GM10847 (cell line): Measurements from ENCODE around the gene PCYT1A.

Experiments
- POLR2A ChIP-seq: IDR thresholded peaks from 2 replicates; pipeline ENCODE4 v1.6.1; 2011; ENCODE audit not compliant: insufficient read length; ENCODE audit errors: extremely low read depth

PCYT1A gene

GRCh38 chr3:196210673-196211556, 76.6 kb downstream of the PCYT1A start, which contains the start of gene ZDHHC19:
Gene ZDHHC19, minus strand, starts transcription at chr3:196211400. Its CDS starts 85 bp downstream, at chr3:196211315.
- no peak for TF ChIP-seq POLR2A

GRCh38 chr3:196208942-196209695, 78.4 kb downstream of the PCYT1A start:
- no peak for TF ChIP-seq POLR2A

GRCh38 chr3:196207833-196208607, 79.5 kb downstream of the PCYT1A start:
- TF ChIP-seq POLR2A: no peak

- no peak for TF ChIP-seq POLR2A
These were observed 80.2 kb downstream of the PCYT1A start for GRCh38 chr3:196207159-196207832.

GRCh38 chr3:196203846-196204245, 83.7 kb downstream of the PCYT1A start:
- TF ChIP-seq POLR2A: no peak

- no peak for TF ChIP-seq POLR2A
These were observed 85.0 kb downstream of the PCYT1A start for GRCh38 chr3:196202516-196202970.

GRCh38 chr3:196198771-196199753, 88.5 kb downstream of the PCYT1A start:
- no peak for TF ChIP-seq POLR2A

GRCh38 chr3:196198081-196198675, 89.3 kb downstream of the PCYT1A start:
- TF ChIP-seq POLR2A: no peak

GRCh38 chr3:196197524-196197923, 90.0 kb downstream of the PCYT1A start:
- no peak for TF ChIP-seq POLR2A

GRCh38 chr3:196195664-196196265, 91.8 kb downstream of the PCYT1A start:
- TF ChIP-seq POLR2A: no peak

GRCh38 chr3:196194542-196194915, 93.0 kb downstream of the PCYT1A start:
- no peak for TF ChIP-seq POLR2A

GRCh38 chr3:196193736-196194541, 93.6 kb downstream of the PCYT1A start:
- no peak for TF ChIP-seq POLR2A
